Measurements from ENCODE around the gene HOXB2.

DNA sequence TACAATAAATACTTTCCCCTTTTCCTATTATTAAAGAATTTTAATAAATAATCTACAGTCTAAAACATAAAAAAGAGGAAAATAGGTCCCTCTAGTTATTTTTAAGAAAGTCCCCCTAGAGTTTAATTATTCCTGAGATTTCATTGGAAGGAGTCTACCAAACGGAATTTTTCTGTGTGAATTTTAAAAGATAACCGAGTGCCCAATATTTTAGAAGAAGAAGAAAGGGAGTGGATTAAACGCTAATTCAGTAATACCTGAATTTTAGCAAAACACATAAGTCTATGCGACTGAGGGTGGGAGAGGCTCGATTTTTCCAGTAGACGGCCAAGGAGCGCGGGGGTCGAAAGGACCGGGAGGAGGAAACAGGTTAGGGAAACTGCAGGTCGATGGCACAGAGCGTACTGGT, 2.2 kb downstream of the HOXB2 start:
- TF ChIP-seq, protein P1, sequence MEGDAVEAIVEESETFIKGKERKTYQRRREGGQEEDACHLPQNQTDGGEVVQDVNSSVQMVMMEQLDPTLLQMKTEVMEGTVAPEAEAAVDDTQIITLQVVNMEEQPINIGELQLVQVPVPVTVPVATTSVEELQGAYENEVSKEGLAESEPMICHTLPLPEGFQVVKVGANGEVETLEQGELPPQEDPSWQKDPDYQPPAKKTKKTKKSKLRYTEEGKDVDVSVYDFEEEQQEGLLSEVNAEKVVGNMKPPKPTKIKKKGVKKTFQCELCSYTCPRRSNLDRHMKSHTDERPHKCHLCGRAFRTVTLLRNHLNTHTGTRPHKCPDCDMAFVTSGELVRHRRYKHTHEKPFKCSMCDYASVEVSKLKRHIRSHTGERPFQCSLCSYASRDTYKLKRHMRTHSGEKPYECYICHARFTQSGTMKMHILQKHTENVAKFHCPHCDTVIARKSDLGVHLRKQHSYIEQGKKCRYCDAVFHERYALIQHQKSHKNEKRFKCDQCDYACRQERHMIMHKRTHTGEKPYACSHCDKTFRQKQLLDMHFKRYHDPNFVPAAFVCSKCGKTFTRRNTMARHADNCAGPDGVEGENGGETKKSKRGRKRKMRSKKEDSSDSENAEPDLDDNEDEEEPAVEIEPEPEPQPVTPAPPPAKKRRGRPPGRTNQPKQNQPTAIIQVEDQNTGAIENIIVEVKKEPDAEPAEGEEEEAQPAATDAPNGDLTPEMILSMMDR (IDR thresholded peaks at IDR 0.05; ENCODE audit: low read depth, low read length, poor library complexity, severe bottlenecking), result no peak
- no peak; the same call in 1 of the 2 replicates for TF ChIP-seq EZH2phosphoT487 (IDR thresholded peaks at IDR 0.05; ENCODE audit: borderline replicate concordance, low read length)

Data from DOHH2 (cell line).